Activated naive CD4-positive, alpha-beta T cell (primary cell): Measurements from ENCODE around the gene SMIM45.

ENCODE experiments used
- DNase-seq, 4 experiments: peaks; one replicate each; lab custom pipeline; 2025; lab: John Stamatoyannopoulos, UW

SMIM45 gene

DNA sequence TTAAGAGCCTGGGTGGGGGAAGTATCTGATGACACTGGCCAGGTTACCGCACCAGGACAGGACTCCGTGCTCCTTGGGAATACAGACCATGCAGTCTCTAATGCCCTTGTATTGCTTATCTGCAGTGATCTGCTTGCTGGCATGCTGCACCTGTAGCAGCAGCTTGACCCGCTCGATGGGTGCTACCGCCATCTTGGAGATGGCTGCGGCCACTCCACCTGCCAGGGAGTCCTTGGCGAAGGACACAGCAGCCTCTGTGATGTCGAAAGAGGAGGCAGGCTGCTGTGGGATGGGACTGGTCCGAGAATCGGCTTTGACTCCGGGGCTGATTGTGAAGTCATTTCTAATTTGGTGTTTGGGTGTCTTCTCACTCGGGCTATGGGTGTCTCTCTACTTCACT, 49.8 kb downstream of the SMIM45 start:
- no peak for DNase-seq

DNA sequence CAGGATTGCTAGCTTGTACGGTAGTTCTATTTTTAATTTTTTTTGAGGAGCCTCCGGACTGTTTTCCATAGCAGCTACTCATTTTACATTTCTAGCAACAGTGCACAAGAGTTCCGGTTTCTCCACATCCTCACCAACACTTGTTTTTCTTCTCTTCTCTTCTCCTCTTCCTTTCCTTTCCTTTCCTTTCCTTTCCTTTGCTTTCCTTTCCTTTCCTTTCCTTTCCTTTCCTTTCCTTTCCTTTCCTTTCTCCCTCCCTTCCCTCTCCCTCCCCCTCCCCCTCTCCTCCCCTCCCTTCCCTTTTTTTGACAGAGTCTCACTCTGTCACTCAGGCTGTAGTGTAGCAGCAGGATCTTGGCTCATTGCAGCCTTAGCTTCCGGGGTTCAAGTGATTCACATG, 56.0 kb downstream of the SMIM45 start:
- DNase-seq, result no peak
